Measurements from ENCODE around the gene EPN2. TPM values are rescaled to one million over a fixed set of nuclear protein-coding genes. Genes with fewer than 3 reads are reported as not detected.

The EPN2 gene
- polyA plus RNA-seq, 1 donor from 2014 or later, result 37.8 TPM

DNA sequence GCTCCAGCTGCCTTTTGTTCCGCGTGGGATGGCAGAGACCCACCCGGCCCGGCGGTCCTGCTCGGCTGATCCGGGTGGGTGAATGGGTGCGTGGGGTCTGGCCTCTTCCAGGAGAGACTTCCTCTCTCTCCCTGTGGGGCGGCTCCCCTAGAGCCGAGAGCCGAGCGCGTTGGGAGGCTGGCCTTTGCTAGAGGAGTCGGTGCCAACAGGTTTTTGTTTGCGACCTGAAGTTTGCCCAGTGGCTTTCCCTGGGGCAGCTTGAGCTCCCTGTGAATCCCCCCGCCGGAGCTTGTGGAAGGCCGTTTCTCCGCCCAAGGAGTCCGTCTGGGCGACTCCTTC lies 970 bp downstream of the EPN2 start:
- H3K36me3 ChIP-seq (ENCODE audit: insufficient read depth, low read length), result no peaks in the 10 kb centered on the region
- TF ChIP-seq SMC3 (conservative IDR thresholded peaks at IDR 0.05; ENCODE audit: poor library complexity) (no peak), EZH2 (IDR thresholded peaks at IDR 0.05; ENCODE audit: borderline replicate concordance, insufficient read depth, low read length, poor library complexity, severe bottlenecking) (no peak), POLR2AphosphoS5 (IDR thresholded peaks at IDR 0.05) (no peak), REST (IDR thresholded peaks at IDR 0.05; ENCODE audit: borderline replicate concordance) (no peak), EP300 (conservative IDR thresholded peaks at IDR 0.05; ENCODE audit: poor library complexity, severe bottlenecking) (no peak), RAD21 (conservative IDR thresholded peaks at IDR 0.05) (no peak), TAF1 (IDR thresholded peaks at IDR 0.05; ENCODE audit: low read depth) (no peak), MXI1 (conservative IDR thresholded peaks at IDR 0.05; ENCODE audit: poor library complexity, severe bottlenecking) (no peak)
- TF ChIP-seq, protein P1, sequence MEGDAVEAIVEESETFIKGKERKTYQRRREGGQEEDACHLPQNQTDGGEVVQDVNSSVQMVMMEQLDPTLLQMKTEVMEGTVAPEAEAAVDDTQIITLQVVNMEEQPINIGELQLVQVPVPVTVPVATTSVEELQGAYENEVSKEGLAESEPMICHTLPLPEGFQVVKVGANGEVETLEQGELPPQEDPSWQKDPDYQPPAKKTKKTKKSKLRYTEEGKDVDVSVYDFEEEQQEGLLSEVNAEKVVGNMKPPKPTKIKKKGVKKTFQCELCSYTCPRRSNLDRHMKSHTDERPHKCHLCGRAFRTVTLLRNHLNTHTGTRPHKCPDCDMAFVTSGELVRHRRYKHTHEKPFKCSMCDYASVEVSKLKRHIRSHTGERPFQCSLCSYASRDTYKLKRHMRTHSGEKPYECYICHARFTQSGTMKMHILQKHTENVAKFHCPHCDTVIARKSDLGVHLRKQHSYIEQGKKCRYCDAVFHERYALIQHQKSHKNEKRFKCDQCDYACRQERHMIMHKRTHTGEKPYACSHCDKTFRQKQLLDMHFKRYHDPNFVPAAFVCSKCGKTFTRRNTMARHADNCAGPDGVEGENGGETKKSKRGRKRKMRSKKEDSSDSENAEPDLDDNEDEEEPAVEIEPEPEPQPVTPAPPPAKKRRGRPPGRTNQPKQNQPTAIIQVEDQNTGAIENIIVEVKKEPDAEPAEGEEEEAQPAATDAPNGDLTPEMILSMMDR (IDR thresholded peaks at IDR 0.05; ENCODE audit: poor library complexity, severe bottlenecking), result no peak
- no peaks in the 10 kb centered on the region for H3K9me3 ChIP-seq (ENCODE audit: low read length)
- H3K27ac ChIP-seq (ENCODE audit: low read length), result peak overlapping the region; percentile 79
- no peaks in the 10 kb centered on the region for H4K20me1 ChIP-seq (ENCODE audit: insufficient read depth)
- peak overlapping the region; percentile 92 for H3K4me2 ChIP-seq (ENCODE audit: low read length)
- H2AFZ ChIP-seq (ENCODE audit: low read depth, low read length), result peak overlapping the region; percentile 83
- peak overlapping the region; percentile 94 for H3K9ac ChIP-seq (ENCODE audit: low read length)
- peaks cover 36% of the 10 kb centered on the region for H3K79me2 ChIP-seq (replicated peaks; ENCODE audit: insufficient read depth, low read length)
- peak overlapping the region; percentile 100 for H3K4me3 ChIP-seq (ENCODE audit: low read length)
- no peaks in the 10 kb centered on the region for H3K27me3 ChIP-seq (ENCODE audit: insufficient read depth, low read depth, low read length)
- H3K9me2 ChIP-seq (ENCODE audit: insufficient read depth, low read length), result no peaks in the 10 kb centered on the region
- no peaks in the 10 kb centered on the region for H3F3A ChIP-seq (ENCODE audit: insufficient read depth, low read length, poor library complexity, severe bottlenecking)

- peak overlapping the region; percentile 24 for H3K4me3 ChIP-seq (ENCODE audit: low read length)
- no peaks in the 10 kb centered on the region for H4K20me1 ChIP-seq (ENCODE audit: insufficient read depth)
These were observed 2.4 kb downstream of the EPN2 start for GRCh38 chr17:19239544-19239943.

More at GRCh38 chr17:19239544-19239943, 2.4 kb downstream of the EPN2 start:
- Histone ChIP-seq H3K79me2 (replicated peaks; ENCODE audit: insufficient read depth, low read length) (peaks cover 40% of the 10 kb centered on the region), H3K9me2 (ENCODE audit: insufficient read depth, low read length) (no peaks in the 10 kb centered on the region), H3K27ac (ENCODE audit: low read length) (no peak overlapping the region), H3K9me3 (ENCODE audit: low read length) (no peaks in the 10 kb centered on the region), H3K4me2 (ENCODE audit: low read length) (no peak overlapping the region), H3K36me3 (ENCODE audit: insufficient read depth, low read length) (no peaks in the 10 kb centered on the region), H3K27me3 (ENCODE audit: insufficient read depth, low read depth, low read length) (no peaks in the 10 kb centered on the region), H2AFZ (ENCODE audit: low read depth, low read length) (no peak overlapping the region), H3F3A (ENCODE audit: insufficient read depth, low read length, poor library complexity, severe bottlenecking) (no peaks in the 10 kb centered on the region), H3K9ac (ENCODE audit: low read length) (no peak overlapping the region)
- TF ChIP-seq POLR2AphosphoS5 (IDR thresholded peaks at IDR 0.05), result no peak
- TF ChIP-seq, protein P1 (IDR thresholded peaks at IDR 0.05; ENCODE audit: poor library complexity, severe bottlenecking), result no peak
- TF ChIP-seq EP300 (conservative IDR thresholded peaks at IDR 0.05; ENCODE audit: poor library complexity, severe bottlenecking), result no peak
- no peak for TF ChIP-seq EZH2 (IDR thresholded peaks at IDR 0.05; ENCODE audit: borderline replicate concordance, insufficient read depth, low read length, poor library complexity, severe bottlenecking)
- no peak for TF ChIP-seq REST (IDR thresholded peaks at IDR 0.05; ENCODE audit: borderline replicate concordance)
- TF ChIP-seq MXI1 (conservative IDR thresholded peaks at IDR 0.05; ENCODE audit: poor library complexity, severe bottlenecking), result no peak
